Measurements from ENCODE around the gene TMBIM4.
"Not testable (repeated sequence)": the region's sequence is repeated elsewhere in the genome, so short reads cannot be mapped to it uniquely, and the experiment has no call there.

DNA sequence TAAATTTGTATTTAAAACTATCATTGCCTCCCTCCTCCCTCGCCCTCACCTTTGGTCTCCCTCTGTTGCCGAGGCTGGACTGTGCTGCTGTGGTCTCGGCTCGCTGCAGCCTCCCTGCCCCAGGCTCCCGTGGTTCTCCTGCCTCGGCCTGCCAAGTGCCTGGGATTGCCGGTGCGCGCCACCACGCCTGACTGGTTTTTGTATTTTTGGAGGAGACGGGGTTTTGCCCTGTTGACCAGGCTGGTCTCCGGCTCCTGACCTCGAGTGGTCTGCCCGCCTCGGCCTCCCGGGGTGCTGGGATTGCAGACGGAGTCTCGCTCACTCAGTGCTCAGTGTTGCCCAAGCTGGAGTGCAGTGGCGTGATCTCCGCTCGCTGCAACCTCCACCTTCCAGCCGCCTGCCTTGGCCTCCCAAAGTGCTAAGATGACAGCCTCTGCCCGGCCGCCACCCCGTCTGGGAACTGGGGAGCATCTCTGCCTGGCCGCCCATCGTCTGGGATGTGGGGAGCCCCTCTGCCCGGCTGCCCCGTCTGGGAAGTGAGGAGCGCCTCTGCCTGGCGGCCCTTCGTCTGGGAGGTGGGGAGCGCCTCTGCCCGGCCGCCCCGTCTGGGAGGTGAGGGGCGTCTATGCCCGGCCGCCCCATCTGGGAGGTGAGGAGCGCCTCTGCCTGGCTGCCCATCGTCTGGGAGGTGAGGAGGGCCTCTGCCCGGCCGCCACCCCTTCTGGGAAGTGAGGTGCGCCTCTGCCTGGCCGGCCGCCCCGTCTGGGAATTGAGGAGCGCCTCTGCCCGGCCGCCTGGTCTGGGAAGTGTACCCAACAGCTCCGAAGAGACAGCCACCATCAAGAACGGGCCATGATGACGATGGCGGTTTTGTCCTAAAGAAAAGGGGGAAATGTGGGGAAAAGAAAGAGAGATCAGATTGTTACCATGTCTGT lies 4.9 kb upstream of the TMBIM4 start:
- TF ChIP-seq, protein P1, sequence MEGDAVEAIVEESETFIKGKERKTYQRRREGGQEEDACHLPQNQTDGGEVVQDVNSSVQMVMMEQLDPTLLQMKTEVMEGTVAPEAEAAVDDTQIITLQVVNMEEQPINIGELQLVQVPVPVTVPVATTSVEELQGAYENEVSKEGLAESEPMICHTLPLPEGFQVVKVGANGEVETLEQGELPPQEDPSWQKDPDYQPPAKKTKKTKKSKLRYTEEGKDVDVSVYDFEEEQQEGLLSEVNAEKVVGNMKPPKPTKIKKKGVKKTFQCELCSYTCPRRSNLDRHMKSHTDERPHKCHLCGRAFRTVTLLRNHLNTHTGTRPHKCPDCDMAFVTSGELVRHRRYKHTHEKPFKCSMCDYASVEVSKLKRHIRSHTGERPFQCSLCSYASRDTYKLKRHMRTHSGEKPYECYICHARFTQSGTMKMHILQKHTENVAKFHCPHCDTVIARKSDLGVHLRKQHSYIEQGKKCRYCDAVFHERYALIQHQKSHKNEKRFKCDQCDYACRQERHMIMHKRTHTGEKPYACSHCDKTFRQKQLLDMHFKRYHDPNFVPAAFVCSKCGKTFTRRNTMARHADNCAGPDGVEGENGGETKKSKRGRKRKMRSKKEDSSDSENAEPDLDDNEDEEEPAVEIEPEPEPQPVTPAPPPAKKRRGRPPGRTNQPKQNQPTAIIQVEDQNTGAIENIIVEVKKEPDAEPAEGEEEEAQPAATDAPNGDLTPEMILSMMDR (conservative IDR thresholded peaks at IDR 0.05; ENCODE audit: low read depth in 2 of 2), result not testable (repeated sequence)
- TF ChIP-seq EZH2 (IDR thresholded peaks at IDR 0.05; ENCODE audit: low read depth, unreplicated experiment); POLR2AphosphoS5 (IDR thresholded peaks at IDR 0.05; ENCODE audit: low read depth); EZH2phosphoT487 (IDR thresholded peaks at IDR 0.05; ENCODE audit: unreplicated experiment); JUNB (IDR thresholded peaks at IDR 0.05; ENCODE audit: unreplicated experiment); ZNF331 (CRISPR knock-in tag; IDR thresholded peaks at IDR 0.05; ENCODE audit: low read depth): not testable (repeated sequence)
- TF ChIP-seq, protein P2, sequence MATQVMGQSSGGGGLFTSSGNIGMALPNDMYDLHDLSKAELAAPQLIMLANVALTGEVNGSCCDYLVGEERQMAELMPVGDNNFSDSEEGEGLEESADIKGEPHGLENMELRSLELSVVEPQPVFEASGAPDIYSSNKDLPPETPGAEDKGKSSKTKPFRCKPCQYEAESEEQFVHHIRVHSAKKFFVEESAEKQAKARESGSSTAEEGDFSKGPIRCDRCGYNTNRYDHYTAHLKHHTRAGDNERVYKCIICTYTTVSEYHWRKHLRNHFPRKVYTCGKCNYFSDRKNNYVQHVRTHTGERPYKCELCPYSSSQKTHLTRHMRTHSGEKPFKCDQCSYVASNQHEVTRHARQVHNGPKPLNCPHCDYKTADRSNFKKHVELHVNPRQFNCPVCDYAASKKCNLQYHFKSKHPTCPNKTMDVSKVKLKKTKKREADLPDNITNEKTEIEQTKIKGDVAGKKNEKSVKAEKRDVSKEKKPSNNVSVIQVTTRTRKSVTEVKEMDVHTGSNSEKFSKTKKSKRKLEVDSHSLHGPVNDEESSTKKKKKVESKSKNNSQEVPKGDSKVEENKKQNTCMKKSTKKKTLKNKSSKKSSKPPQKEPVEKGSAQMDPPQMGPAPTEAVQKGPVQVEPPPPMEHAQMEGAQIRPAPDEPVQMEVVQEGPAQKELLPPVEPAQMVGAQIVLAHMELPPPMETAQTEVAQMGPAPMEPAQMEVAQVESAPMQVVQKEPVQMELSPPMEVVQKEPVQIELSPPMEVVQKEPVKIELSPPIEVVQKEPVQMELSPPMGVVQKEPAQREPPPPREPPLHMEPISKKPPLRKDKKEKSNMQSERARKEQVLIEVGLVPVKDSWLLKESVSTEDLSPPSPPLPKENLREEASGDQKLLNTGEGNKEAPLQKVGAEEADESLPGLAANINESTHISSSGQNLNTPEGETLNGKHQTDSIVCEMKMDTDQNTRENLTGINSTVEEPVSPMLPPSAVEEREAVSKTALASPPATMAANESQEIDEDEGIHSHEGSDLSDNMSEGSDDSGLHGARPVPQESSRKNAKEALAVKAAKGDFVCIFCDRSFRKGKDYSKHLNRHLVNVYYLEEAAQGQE (IDR thresholded peaks at IDR 0.05; ENCODE audit: unreplicated experiment), result not testable (repeated sequence)
